Measurements from ENCODE around the gene HSFX4.
"Not testable (repeated sequence)": the region's sequence is repeated elsewhere in the genome, so short reads cannot be mapped to it uniquely, and the experiment has no call there.

HSFX4 gene

DNA sequence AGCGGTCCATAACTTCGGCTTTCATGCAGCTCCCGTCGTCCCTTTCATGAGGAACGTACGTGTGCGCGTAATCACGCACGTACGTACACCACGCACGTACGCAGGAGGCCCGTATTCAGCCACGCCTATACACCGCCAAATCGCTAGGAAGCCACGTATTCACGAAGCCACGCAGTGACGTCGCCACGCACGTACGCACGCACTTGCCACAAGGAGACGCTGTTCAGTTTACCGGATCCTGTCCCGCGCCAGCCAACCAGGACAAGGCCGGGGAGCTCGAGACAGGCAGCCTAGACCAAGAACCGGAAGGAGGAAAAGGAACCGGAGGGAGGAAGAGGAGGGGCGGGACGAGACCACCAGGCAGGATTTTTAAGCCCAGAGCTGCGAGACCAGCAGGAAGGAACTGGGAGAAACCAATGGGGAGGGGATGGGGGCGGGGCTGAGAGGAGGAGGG, 9.1 kb downstream of the HSFX4 start, which contains the start of gene EOLA2:
TSS of gene EOLA2 (minus strand) at position 65 of the 454 bp plus-strand sequence. CDS start 4,617 bp downstream, outside the sequence.
- peak; percentile 98 for DNase-seq

DNA sequence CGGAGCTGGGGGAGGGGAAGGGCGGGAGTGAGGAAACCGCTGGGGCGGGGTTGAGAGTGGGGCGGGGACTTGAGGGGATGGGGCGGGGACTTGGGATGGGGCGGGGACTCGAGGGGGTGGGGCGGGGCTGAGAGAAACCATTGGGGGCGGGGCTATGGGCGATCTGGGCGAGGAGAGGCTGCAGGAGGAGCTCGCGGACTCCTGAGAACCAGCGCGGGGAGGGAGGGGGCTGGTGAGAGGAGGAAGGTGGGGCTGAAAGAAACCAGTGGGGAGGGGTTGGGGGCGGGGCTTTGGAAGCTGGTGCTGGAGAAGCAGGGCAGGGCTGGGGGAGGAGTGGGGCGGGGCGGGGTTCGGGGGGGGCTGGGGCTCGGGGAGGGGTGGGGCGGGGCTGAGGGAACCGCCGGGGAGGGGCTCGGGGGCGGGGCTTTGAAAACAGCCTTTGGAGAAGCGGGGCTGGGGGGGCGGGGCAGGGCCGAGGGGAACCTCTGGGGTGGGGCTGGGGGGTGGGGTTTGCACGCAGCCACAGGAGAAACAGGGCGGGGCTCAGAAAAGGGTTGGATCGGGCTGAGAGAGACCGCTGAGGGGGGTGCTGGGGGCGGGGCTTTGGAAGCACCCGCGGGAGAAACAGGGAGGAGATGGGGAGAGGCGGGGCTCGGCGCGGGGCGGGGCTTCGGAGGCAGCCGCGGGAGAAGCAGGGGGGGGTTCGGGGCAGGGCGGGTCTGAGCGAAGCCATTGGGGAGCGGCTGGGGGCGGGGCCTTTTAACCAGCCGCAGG, 9.7 kb downstream of the HSFX4 start:
- peak; percentile 99 for DNase-seq

DNA sequence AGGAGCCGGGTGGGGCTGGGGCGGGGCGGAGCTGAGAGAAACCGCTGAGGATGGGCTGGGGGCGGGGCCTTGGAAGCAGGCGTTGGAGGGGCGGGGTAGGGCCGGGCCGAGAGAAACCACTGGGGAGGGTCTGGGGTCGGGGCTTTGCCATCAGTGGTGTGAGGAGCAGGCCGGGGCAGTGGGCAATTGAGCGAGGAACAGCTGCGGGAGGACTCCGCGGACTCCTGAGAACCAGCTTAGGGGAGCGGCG, 10.2 kb downstream of the HSFX4 start:
- DNase-seq, result no peak

DNA sequence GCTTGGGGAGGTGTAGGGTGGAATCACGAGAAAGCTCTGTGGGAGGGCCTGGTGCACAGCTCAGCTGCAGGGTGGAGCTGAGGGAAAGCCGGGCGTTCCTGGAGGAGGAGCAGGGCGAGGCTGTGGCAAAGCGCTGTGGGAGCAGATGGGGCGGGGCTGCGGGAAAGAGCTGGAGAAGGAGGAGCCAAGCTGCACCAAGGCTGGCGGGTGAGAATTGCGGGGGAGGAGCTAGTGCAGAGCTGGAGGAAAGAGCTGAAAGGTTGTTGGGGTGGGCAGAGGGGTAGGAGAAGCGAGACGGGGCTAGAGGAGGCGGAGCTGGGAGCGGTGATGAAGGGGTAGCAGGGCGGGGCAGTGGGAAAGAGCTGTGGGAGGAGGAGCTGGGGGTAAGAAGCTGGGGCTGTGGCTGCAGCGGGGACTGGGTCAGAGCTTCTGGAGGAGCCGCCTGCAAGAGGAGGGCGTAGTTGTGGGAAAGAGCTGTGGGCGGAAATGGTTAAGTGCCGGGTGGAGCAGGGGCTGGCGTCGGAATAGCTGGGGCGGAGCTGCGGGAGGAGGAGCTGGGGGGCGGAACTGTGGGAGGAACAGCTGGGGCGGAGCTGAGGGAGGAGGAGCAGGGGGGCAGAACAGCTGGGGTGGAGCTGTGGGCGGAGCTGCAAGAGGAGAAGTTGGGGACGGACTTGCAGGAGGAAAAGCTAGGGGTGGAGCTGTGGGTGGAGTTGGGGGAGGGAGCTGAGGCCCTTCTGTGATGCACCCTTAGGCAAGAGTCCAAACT, 10.7 kb downstream of the HSFX4 start:
- DNase-seq, result peak; percentile 98

DNA sequence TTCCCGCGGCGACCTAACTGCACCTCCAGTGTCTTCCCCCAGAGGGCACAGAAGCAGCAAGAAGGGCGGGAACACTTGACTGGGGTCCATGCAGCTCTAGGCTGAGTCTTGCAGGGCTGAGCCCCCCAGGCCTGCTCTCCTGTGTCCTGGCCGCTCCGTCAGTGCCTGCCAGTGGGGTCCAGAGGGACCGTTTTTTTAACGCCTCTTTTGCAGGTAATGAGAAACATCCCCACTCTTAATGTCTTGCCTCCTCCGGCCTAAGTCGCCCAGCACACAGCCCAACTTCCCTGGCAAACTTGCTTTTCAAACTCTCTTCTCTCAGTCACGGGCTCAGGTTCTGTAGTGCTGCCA, 11.3 kb downstream of the HSFX4 start:
- DNase-seq, result not testable (repeated sequence)

DNA sequence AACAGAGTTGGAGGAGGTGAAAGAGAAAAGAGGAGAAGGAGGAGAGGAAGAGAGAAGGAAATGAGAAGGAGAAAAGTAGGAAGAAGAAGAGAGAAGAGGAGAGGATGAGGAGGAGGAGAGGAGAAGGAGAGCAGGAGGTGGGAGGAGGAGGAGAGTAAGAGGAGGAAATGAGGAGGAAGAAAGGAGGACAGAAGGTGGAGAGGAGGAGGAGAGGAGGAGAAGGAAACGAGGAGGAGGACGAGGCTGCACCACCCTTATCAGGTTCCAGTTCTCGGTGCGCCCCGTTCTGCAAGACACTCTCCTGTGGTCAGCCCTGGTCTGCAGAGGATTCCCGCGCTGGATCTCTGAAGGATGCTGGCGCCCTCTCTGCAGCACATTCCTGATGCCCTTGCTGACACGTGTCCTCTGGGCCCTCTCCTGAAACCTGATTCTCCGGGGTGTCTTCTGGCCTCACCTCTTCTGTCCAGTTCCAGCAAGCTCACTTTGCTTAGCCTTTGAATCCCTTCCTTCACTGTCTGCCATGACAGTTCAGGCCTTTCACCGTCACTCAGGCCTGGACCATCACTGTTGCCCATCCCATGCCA, 15.8 kb downstream of the HSFX4 start:
- DNase-seq, result not testable (repeated sequence)

DNA sequence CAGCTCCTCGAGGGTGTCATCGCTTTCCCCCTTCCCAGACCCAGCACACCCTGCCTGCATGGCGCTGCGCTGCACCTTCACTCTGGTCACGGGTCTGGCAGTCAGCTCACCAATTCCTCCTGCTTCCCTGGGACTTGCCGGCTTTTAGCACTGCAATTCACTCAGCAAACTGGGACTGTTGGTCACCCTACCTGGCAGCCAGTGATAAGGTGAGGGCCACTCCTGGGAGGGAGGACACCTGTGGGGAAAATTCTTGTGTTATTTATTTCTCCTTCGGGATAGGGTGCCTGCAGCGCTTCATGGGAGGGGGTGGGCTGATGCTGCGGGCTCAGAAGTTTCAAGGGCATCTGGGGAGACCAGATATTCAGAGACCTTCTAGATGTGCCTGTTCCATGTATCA, 16.4 kb downstream of the HSFX4 start:
- DNase-seq, result not testable (repeated sequence)

DNA sequence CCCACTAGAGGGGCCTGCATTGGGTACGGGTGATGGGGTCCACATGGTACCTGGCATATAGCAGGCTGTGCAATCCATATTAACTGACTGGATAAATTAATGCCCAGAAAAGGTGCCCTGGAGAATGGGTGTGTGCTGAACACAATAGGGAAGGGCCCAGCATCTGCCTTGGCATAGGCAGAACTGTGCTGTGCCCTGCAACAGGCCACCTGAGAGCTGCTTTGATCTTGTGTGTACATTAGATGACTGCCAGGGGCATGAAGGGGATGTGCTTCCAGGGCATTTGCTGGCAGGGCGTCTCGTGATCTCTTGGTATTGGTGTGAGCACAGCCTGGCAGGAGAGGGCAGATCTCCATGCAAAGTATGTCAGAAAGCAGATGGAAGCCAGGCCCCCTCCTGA, 17.6 kb downstream of the HSFX4 start:
- DNase-seq, result not testable (repeated sequence)

DNA sequence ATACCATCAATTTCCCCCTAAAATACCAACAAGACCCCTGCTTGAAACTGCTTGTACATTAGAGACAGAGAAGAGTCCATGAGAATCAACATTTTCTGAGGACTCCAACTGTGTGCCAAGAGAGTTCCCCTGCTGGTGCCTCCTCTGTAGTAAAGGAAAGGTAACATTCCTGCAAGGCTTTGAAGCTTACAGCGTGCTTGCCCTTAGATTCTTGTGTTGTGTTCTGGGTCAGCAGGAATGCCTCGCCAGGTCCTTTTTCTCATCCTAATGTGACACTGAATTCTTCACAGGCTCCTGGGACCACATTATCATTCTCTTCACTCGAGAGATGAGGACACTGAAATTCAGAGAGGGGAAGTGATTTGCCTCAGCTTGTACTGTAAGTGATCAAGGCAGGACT, 18.6 kb downstream of the HSFX4 start:
- no peak for DNase-seq

DNA sequence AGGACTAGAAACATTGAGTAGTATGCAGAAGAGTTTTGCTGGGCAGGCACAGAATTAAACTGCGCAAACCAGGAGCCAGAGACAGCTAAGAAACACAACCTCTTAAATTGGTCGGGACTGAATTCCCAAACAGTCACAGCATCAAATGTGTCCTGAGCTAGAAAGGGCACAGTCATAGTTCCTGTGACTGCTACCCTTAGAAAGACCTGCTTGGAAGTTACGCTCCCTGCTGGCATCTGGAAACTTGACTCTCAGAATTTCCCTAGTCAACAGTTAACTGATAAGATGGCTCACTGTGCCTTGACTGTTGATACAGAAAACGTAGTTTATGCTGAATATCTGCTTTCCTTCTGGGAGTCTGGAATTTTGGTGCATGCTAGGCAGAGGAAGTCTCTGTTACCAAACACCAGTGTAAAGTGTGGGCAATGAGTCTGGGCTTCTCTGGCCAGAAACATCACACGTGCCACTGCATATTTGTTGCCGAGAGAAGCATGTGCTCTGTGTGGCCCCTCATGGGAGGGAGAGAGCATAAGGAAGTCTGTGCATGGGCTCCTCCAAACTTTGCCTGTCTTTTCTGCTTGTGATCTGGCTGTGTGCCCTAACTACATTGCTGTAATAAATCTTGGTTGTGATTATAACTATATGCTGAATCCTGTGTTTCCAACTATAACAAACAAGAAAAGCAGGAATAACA, 20.5 kb downstream of the HSFX4 start:
- DNase-seq, result no peak

DNA sequence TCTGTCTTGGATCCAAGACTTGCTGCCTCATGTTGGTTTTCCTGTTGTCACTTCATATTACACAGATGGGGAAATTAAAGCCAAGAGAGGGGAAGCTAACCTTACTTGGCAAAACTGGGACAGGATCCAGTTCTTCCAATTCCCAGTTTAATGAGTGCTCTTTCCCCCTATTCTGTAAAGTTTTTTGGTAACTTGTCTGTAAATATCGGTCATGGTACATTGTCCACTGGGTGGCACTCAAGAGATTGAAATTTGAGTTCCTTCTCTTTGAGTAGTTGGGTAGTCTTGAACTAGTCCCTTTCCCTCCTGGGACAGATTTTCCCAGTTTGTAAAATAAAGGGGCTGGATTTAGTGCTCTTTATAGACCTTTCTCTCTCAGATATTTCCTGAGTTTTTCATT, 21.3 kb downstream of the HSFX4 start:
- peak; percentile 52 for DNase-seq

DNA sequence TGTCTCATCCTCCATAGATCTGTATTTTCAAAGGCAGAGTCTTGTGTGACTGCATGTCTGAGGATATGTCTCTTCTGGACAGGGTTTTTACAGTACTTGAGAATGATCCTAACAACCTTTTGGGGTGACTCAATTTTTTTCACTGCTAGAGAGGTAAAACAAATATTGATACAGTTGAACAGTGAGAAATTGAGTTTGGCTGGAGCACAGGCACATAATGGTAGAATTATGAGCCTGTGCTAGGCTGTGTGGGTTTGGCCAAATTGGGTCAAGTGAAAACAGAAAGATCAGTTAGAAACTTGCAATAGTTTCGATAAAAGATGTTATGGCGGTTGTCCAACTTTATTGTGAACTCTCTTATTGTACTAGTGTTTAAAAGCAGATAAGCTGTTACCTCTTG, 32.2 kb downstream of the HSFX4 start:
- DNase-seq, result no peak

DNA sequence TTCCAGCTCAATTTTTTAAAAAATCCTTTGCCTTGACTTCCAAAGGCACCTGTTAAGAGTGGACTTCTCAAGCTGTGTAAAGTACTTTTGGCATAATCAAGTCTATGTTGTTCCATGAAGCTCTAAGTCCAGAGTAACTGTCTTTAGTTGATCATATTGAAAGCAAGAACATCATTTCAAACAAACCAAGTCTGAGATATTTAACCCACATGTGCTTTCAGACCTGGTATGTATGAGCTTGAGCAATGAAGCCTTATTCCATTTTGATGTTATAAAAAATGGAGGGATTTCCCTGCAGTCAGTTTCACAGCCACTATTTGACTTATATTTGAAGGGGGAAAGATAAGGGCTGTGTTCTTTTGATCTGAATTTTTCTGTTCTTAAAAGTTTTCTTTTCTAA, 32.6 kb downstream of the HSFX4 start:
- no peak for DNase-seq

DNA sequence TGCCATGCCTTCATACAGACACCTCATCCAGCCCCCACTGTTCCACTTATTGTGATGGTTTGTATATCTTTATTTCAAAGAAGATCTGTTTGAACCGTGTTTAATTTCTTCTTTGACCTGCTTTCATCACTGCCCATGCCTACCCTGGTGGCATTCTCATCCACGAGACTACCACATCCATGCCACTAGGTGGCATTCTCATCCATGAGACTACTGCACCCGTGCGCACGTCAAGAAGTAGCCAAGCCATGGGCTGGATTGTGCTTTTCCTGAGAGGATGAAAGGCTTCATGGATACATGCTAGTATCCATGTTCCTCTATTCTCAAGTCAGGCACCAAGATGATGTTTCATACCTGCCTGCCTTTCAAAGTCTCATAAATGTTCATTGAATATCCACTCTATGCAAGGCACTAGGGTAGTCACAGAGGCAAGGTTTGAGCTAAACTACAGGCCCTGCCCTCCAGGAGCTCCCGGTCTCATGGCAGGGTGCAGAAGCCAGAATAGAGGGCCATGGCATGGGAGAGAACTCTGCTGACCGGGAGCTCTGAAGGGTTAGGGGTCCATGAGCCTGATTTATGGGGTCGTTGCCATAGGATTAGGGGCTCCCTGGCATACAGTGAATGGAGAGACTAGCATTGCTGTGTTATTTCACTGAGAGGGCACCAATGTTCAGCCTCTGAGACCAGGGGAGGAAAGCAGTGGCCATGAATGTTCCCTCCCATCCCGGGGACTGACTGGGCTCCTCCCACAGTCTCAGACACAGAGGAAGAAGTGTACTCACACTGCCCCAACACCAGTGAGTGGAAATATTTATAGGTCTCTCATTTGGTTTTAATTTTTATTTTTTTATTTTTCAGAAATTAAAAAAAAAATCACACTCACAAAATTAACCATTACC, 33.7 kb downstream of the HSFX4 start:
- DNase-seq, result peak; percentile 79

DNA sequence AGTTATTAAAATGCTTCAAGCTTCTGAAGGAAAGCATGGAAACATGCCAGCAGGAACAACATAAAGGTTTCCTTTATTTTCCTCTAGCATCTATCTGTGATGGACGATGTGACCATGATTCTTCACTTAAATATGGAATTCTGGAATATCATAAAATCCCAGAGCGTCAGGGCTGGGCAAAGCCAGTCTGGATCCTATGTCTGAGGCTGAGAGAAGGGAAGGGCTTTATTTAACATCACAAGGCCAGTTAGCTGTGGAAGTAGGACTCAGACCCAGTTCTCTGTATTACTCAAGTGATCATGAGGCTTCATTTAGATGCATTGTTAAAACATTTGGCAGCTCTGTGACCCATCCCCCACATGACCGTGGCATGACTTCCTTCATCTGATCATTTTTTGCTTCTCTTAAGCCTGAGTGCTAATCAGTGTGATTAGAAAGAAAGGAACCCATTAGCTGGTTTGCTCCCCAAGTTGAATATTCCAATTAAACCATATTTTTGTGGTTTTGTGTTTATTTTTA, 49.8 kb downstream of the HSFX4 start:
- DNase-seq, result no peak

Data from NCI-H82 (cell line).